Activated CD4-positive, alpha-beta memory T cell treated with anti-CD3 and anti-CD28 coated beads, Interleukin-2, amount 10 ng/mL, durations not matched to agents 7 days and 5 days (primary cell): Measurements from ENCODE around the gene DENND11. TPM values are rescaled to one million over a fixed set of nuclear protein-coding genes. Genes with fewer than 3 reads are reported as not detected.

Source experiments
- CTCF ChIA-PET: fragments of 350-600 bp; sonication (Branson Sonifier 250); formaldehyde crosslinking; loops from one replicate; lab custom pipeline; 2021; ENCODE audit warnings: antibody characterized with exemption, inconsistent platforms; lab: Charles Lee
- POLR2A ChIA-PET: fragments of 350-600 bp; sonication (Branson Sonifier 250); formaldehyde crosslinking; loops from one replicate; lab custom pipeline; 2021; ENCODE audit warnings: antibody characterized with exemption; lab: Charles Lee
- DNase-seq: peaks from one replicate; pipeline ENCODE4 v3.0.0-alpha.2; 2020
- H3K27ac Mint-ChIP-seq: one replicate; pipeline ENCODE4 v1.8.0; 2021; ENCODE audit warnings: mild to moderate bottlenecking, mixed read lengths
- H3K27me3 Mint-ChIP-seq: one replicate; pipeline ENCODE4 v1.8.0; 2021; ENCODE audit warnings: mixed read lengths
- H3K36me3 Mint-ChIP-seq: one replicate; pipeline ENCODE4 v1.8.0; 2021; ENCODE audit warnings: low read depth, mixed read lengths
- H3K4me1 Mint-ChIP-seq: one replicate; pipeline ENCODE4 v1.8.0; 2021; ENCODE audit warnings: mixed read lengths
- H3K4me3 Mint-ChIP-seq: one replicate; pipeline ENCODE4 v1.8.0; 2021; ENCODE audit warnings: mild to moderate bottlenecking, mixed read lengths
- H3K9me3 Mint-ChIP-seq: one replicate; pipeline ENCODE4 v1.8.0; 2021; ENCODE audit warnings: mixed read lengths
- total RNA-seq, 2 experiments: library from RNA; stranded (reverse); gene quantifications; one replicate each; pipeline ENCODE4 v1.2.3, GENCODE V29; 2021

The DENND11 gene
- total RNA-seq, 2 experiments from 2014 or later, result 24.5 to 24.9 TPM

- H3K36me3 Mint-ChIP-seq, result peaks cover 30% of the 10 kb centered on the region
- ChIA-PET POLR2A (interaction anchor here (2.3 kb wide), 1 partner anchor 85 kb away, joined by 14 read pairs; the partner anchor contains the start of gene SSBP1), CTCF (interaction anchor here (2.9 to 5.2 kb wide), 2 partner anchors 22 to 85 kb away, joined by 14 to 71 read pairs; partner anchors contain the start of gene SSBP1)
- H3K4me3 Mint-ChIP-seq, result no peak overlapping the region
- H3K4me1 Mint-ChIP-seq, result peaks cover 7% of the 10 kb centered on the region
- no peak for DNase-seq
- H3K27ac Mint-ChIP-seq, result no peak overlapping the region
- no peaks in the 10 kb centered on the region for H3K27me3 Mint-ChIP-seq
- H3K9me3 Mint-ChIP-seq, result no peaks in the 10 kb centered on the region
Observed at GRCh38 chr7:141652691-141653090, 49.3 kb downstream of the DENND11 start.

Other genes with a start within 250 kb of the DENND11 start
- 10 to 100 TPM; 46.9 to 50.4 TPM for gene AGK, start 150.8 kb downstream of the DENND11 start, total RNA-seq
- gene WEE2, start 6.2 kb upstream of the DENND11 start, total RNA-seq, result not detected
- gene SSBP1, start 36.2 kb upstream of the DENND11 start, total RNA-seq, result 100 to 1,000 TPM; 124 to 125 TPM
- 1 to 10 TPM in 1 of 2 experiments, under 1 TPM in 1; 0.73 to 1.5 TPM for gene TAS2R3, start 61.9 kb upstream of the DENND11 start, total RNA-seq
- gene TAS2R4, start 74.5 kb upstream of the DENND11 start, total RNA-seq, result under 1 TPM; 0.65 to 0.73 TPM
- 1 to 10 TPM in 1 of 2 experiments, under 1 TPM in 1; 0.91 to 1.5 TPM for gene TAS2R5, start 88.1 kb upstream of the DENND11 start, total RNA-seq
- gene PRSS37, start 139.3 kb upstream of the DENND11 start, total RNA-seq, result not detected
- not detected for gene OR9A4, start 214.2 kb upstream of the DENND11 start, total RNA-seq
- gene CLEC5A, start 244.8 kb upstream of the DENND11 start, total RNA-seq, result not detected